H9 (cell line): ENCODE data around the gene EXOC8. TPM values are rescaled to one million over a fixed set of nuclear protein-coding genes. Genes with fewer than 3 reads are reported as not detected.

Experiments used
- DNase-seq: peaks from one replicate; pipeline ENCODE4 v3.0.0-alpha.2; 2017
- H2AFZ ChIP-seq: one replicate; pipeline ENCODE4 v1.6.1; 2013; ENCODE audit warnings: mild to moderate bottlenecking, low read length, control low read depth, moderate library complexity
- H2AK5ac ChIP-seq: 2 replicates; pipeline ENCODE4 v1.6.1; 2013; ENCODE audit warnings: low read length, control low read depth, mixed read lengths; ENCODE audit not compliant: insufficient read length
- H2BK120ac ChIP-seq: one replicate; pipeline ENCODE4 v1.6.1; 2013; ENCODE audit warnings: low read depth, mild to moderate bottlenecking, low read length, control low read depth, inconsistent platforms; ENCODE audit not compliant: poor library complexity, severe bottlenecking
- H2BK12ac ChIP-seq: 2 replicates; pipeline ENCODE4 v1.6.1; 2013; ENCODE audit warnings: low read length, control low read depth, mixed read lengths, low read depth; ENCODE audit not compliant: insufficient read length
- H2BK15ac ChIP-seq: 2 replicates; pipeline ENCODE4 v1.6.1; 2013; ENCODE audit warnings: low read depth, low read length, control low read depth
- H2BK20ac ChIP-seq: one replicate; pipeline ENCODE4 v1.6.1; 2013; ENCODE audit warnings: low read depth, mild to moderate bottlenecking, low read length, control low read depth, inconsistent platforms; ENCODE audit not compliant: poor library complexity, severe bottlenecking
- H2BK5ac ChIP-seq: 2 replicates; pipeline ENCODE4 v1.6.1; 2013; ENCODE audit warnings: low read length, control low read depth, mixed read lengths; ENCODE audit not compliant: insufficient read length
- H3K14ac ChIP-seq: 2 replicates; pipeline ENCODE4 v1.6.1; 2013; ENCODE audit warnings: low read length, control low read depth; ENCODE audit not compliant: insufficient read depth
- H3K18ac ChIP-seq: 2 replicates; pipeline ENCODE4 v1.6.1; 2013; ENCODE audit warnings: low read depth, mild to moderate bottlenecking, mixed read lengths, low read length, control low read depth; ENCODE audit not compliant: insufficient read length
- H3K23ac ChIP-seq: 2 replicates; pipeline ENCODE4 v1.6.1; 2013; ENCODE audit warnings: low read length, control low read depth, mixed read lengths, low read depth; ENCODE audit not compliant: insufficient read length
- H3K23me2 ChIP-seq: 2 replicates; pipeline ENCODE4 v1.6.1; 2013; ENCODE audit warnings: low read depth, mild to moderate bottlenecking, mixed read lengths, low read length, control low read depth; ENCODE audit not compliant: insufficient read length, poor library complexity, severe bottlenecking
- H3K27ac ChIP-seq: 2 replicates; pipeline ENCODE4 v1.5.1; 2013; ENCODE audit warnings: low read length, control low read depth, mixed read lengths, low read depth; ENCODE audit not compliant: insufficient read length
- H3K27me3 ChIP-seq: 2 replicates; pipeline ENCODE4 v1.6.1; 2013; ENCODE audit warnings: low read length, control low read depth, inconsistent platforms; ENCODE audit not compliant: insufficient read depth
- H3K4ac ChIP-seq: 2 replicates; pipeline ENCODE4 v1.6.1; 2013; ENCODE audit warnings: low read depth, mild to moderate bottlenecking, control low read depth, inconsistent platforms, low read length, moderate library complexity
- H3K4me1 ChIP-seq: 2 replicates; pipeline ENCODE4 v1.6.1; 2013; ENCODE audit warnings: low read length, control low read depth, inconsistent platforms; ENCODE audit not compliant: insufficient read depth
- H3K4me2 ChIP-seq: 2 replicates; pipeline ENCODE4 v1.6.1; 2013; ENCODE audit warnings: low read length, control low read depth, mixed read lengths; ENCODE audit not compliant: insufficient read length, insufficient read depth
- H3K56ac ChIP-seq: 2 replicates; pipeline ENCODE4 v1.6.1; 2013; ENCODE audit warnings: low read depth, mild to moderate bottlenecking, mixed read lengths, low read length, control low read depth; ENCODE audit not compliant: insufficient read length
- H3K79me1 ChIP-seq: 2 replicates; pipeline ENCODE4 v1.6.1; 2013; ENCODE audit warnings: low read depth, mild to moderate bottlenecking, moderate library complexity, low read length, control low read depth, inconsistent platforms; ENCODE audit not compliant: insufficient read depth, poor library complexity, severe bottlenecking
- H3K79me2 ChIP-seq: 2 replicates; pipeline ENCODE4 v1.6.1; 2013; ENCODE audit warnings: low read length, control low read depth, inconsistent platforms; ENCODE audit not compliant: insufficient read depth
- H3K9ac ChIP-seq: 2 replicates; pipeline ENCODE4 v1.6.1; 2013; ENCODE audit warnings: low read length, control low read depth, mixed read lengths; ENCODE audit not compliant: insufficient read length; ENCODE audit errors: extremely low read depth
- H3K9me3 ChIP-seq: one replicate; pipeline ENCODE4 v1.6.1; 2013; ENCODE audit warnings: low read depth, low read length, inconsistent platforms; ENCODE audit not compliant: control insufficient read depth
- H3T11ph ChIP-seq: one replicate; pipeline ENCODE4 v1.6.1; 2013; ENCODE audit warnings: mild to moderate bottlenecking, low read length, control low read depth, inconsistent platforms
- H4K20me1 ChIP-seq: one replicate; pipeline ENCODE4 v1.6.1; 2013; ENCODE audit not compliant: control insufficient read depth, insufficient read length, insufficient read depth
- H4K5ac ChIP-seq: 2 replicates; pipeline ENCODE4 v1.6.1; 2013; ENCODE audit warnings: low read depth, mild to moderate bottlenecking, mixed read lengths, low read length, control low read depth; ENCODE audit not compliant: insufficient read length
- H4K8ac ChIP-seq: replicated peaks from 2 replicates; pipeline ENCODE4 v1.6.1; 2013; ENCODE audit warnings: low read length, control low read depth, mixed read lengths, low read depth; ENCODE audit not compliant: insufficient read length
- H4K91ac ChIP-seq: 2 replicates; pipeline ENCODE4 v1.6.1; 2013; ENCODE audit warnings: low read depth, mild to moderate bottlenecking, moderate library complexity, mixed read lengths, low read length, control low read depth; ENCODE audit not compliant: insufficient read length
- H3K27ac Mint-ChIP-seq, 3 experiments: 2 replicates in 2 of 3; 3 replicates in 1 of 3; pipeline ENCODE4 v1.8.0; 2020 to 2021; ENCODE audit warnings: mixed read lengths in 3 of 3, mild to moderate bottlenecking in 1 of 3, moderate library complexity in 1 of 3
- H3K27me3 Mint-ChIP-seq: 2 replicates; pipeline ENCODE4 v1.8.0; 2021; ENCODE audit warnings: low read depth, mild to moderate bottlenecking, moderate library complexity, mixed read lengths
- H3K36me3 Mint-ChIP-seq, 3 experiments: 2 replicates in 2 of 3; 3 replicates in 1 of 3; pipeline ENCODE4 v1.8.0; 2020 to 2021; ENCODE audit warnings: low read depth in 3 of 3, mixed read lengths in 3 of 3; ENCODE audit not compliant: insufficient read depth in 1 of 3
- H3K4me1 Mint-ChIP-seq, 2 experiments: 2 replicates each; pipeline ENCODE4 v1.8.0; 2020; ENCODE audit warnings: mixed read lengths in 2 of 2
- H3K4me3 Mint-ChIP-seq, 2 experiments: 2 replicates in 1 of 2; 3 replicates in 1 of 2; pipeline ENCODE4 v1.8.0; 2020 to 2021; ENCODE audit warnings: mild to moderate bottlenecking in 2 of 2, mixed read lengths in 2 of 2, moderate library complexity in 1 of 2
- H3K9me3 Mint-ChIP-seq, 2 experiments: 2 replicates in 1 of 2; 3 replicates in 1 of 2; pipeline ENCODE4 v1.8.0; 2020; ENCODE audit warnings: mild to moderate bottlenecking in 2 of 2, mixed read lengths in 2 of 2, moderate library complexity in 1 of 2
- CTCF ChIP-seq: fragments of 200-600 bp; sonication (generic); conservative IDR thresholded peaks from 3 replicates; pipeline ENCODE4 v1.8.0; 2021; ENCODE audit warnings: antibody characterized with exemption, mild to moderate bottlenecking
- total RNA-seq: library from RNA; stranded (reverse); gene quantifications from 2 replicates; pipeline ENCODE4 v1.2.1, GENCODE V29; 2021

EXOC8 gene
- total RNA-seq, 1 experiment from 2014 or later = 10.8 TPM

GRCh38 chr1:231386466-231386865, 48.8 kb upstream of the EXOC8 start:
- no peak overlapping the region for H2BK120ac ChIP-seq
- H3K23ac ChIP-seq = no peak overlapping the region
- DNase-seq = no peak
- H4K8ac ChIP-seq = no peak overlapping the region
- no peaks in the 10 kb centered on the region for H3K79me2 ChIP-seq
- no peak overlapping the region for H4K91ac ChIP-seq
- no peak overlapping the region for H2AFZ ChIP-seq
- no peaks in the 10 kb centered on the region for H4K20me1 ChIP-seq
- H2AK5ac ChIP-seq = no peak overlapping the region
- no peaks in the 10 kb centered on the region for H3K9me3 ChIP-seq
- Mint-ChIP-seq H3K27me3 (no peaks in the 10 kb centered on the region), H3K4me1 (no peaks in the 10 kb centered on the region), H3K9me3 (no peaks in the 10 kb centered on the region), H3K27ac (no peak overlapping the region), H3K36me3 (no peaks in the 10 kb centered on the region), H3K4me3 (no peak overlapping the region)
- H3K23me2 ChIP-seq = no peaks in the 10 kb centered on the region
- no peak overlapping the region for H3K4me2 ChIP-seq
- no peak overlapping the region for H3K9ac ChIP-seq
- H3K27ac ChIP-seq = no peak overlapping the region
- no peak overlapping the region for H2BK15ac ChIP-seq
- no peak overlapping the region for H4K5ac ChIP-seq
- H3K18ac ChIP-seq = no peak overlapping the region
- H3K4ac ChIP-seq = no peak overlapping the region
- H3K14ac ChIP-seq = no peak overlapping the region
- H2BK5ac ChIP-seq = no peak overlapping the region
- no peak overlapping the region for H2BK20ac ChIP-seq
- no peaks in the 10 kb centered on the region for H3K27me3 ChIP-seq
- no peak overlapping the region for H2BK12ac ChIP-seq
- TF ChIP-seq CTCF = no peak
- H3K4me1 ChIP-seq = no peaks in the 10 kb centered on the region
- no peak overlapping the region for H3K56ac ChIP-seq
- H3K79me1 ChIP-seq = no peaks in the 10 kb centered on the region
- no peak overlapping the region for H3T11ph ChIP-seq
